Myometrial cell (primary cell): Measurements from ENCODE around the gene SFXN5. TPM values are rescaled to one million over a fixed set of nuclear protein-coding genes. Genes with fewer than 3 reads are reported as not detected.

ENCODE experiments used
- total RNA-seq: library from RNA; depleted of rRNA; stranded (reverse); fragments of >200 nt; gene quantifications from 2 replicates; pipeline ENCODE4 v1.2.3, GENCODE V29; 2015

SFXN5 gene, protein sequence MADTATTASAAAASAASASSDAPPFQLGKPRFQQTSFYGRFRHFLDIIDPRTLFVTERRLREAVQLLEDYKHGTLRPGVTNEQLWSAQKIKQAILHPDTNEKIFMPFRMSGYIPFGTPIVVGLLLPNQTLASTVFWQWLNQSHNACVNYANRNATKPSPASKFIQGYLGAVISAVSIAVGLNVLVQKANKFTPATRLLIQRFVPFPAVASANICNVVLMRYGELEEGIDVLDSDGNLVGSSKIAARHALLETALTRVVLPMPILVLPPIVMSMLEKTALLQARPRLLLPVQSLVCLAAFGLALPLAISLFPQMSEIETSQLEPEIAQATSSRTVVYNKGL
- 15.0 and 16.1 TPM in 2 replicates for total RNA-seq

GRCh38 chr2:73071360-73072128 lies at the start of gene SFXN5:
TSS of gene SFXN5 (minus strand) at chr2:73071712. CDS start at chr2:73071705, 7 bp downstream.

GRCh38 chr2:73112913-73113854 lies 41.7 kb upstream of the SFXN5 start, which contains the start of gene RAB11FIP5:
TSS of gene RAB11FIP5 (minus strand) at chr2:73112948. CDS start at chr2:73112777, 171 bp downstream.

GRCh38 chr2:72917138-72917876 lies 154.2 kb downstream of the SFXN5 start, which contains the start of gene EMX1:
TSS of gene EMX1 (plus strand) at chr2:72917519. CDS start at chr2:72917853, 334 bp downstream.

Other genes starting within 250 kb of the SFXN5 start
- 23.9 and 41.3 TPM in 2 replicates for gene EXOC6B, start 245.7 kb downstream of the SFXN5 start, total RNA-seq
- gene SPR, start 184.3 kb downstream of the SFXN5 start, total RNA-seq: 19.3 and 25.5 TPM in 2 replicates
- gene EMX1, start 154.2 kb downstream of the SFXN5 start, total RNA-seq: not detected in 2 replicates
- gene RAB11FIP5, start 41.2 kb upstream of the SFXN5 start, total RNA-seq: 22.2 and 24.5 TPM in 2 replicates
- gene NOTO, start 130.9 kb upstream of the SFXN5 start, total RNA-seq: not detected in 2 replicates
- gene SMYD5, start 142.5 kb upstream of the SFXN5 start, total RNA-seq: 24.3 and 24.8 TPM in 2 replicates
- 47.9 and 58.1 TPM in 2 replicates for gene PRADC1, start 161.5 kb upstream of the SFXN5 start, total RNA-seq
- gene CCT7, start 162.6 kb upstream of the SFXN5 start, total RNA-seq: 558 and 584 TPM in 2 replicates
- gene FBXO41, start 212.8 kb upstream of the SFXN5 start, total RNA-seq: 0.29 and 10.1 TPM in 2 replicates
- gene EGR4, start 221.8 kb upstream of the SFXN5 start, total RNA-seq: not detected in 2 replicates